ENCODE results near the gene POTEG.
"Not testable (repeated sequence)": the region's sequence is repeated elsewhere in the genome, so short reads cannot be mapped to it uniquely, and the experiment has no call there.

DNA sequence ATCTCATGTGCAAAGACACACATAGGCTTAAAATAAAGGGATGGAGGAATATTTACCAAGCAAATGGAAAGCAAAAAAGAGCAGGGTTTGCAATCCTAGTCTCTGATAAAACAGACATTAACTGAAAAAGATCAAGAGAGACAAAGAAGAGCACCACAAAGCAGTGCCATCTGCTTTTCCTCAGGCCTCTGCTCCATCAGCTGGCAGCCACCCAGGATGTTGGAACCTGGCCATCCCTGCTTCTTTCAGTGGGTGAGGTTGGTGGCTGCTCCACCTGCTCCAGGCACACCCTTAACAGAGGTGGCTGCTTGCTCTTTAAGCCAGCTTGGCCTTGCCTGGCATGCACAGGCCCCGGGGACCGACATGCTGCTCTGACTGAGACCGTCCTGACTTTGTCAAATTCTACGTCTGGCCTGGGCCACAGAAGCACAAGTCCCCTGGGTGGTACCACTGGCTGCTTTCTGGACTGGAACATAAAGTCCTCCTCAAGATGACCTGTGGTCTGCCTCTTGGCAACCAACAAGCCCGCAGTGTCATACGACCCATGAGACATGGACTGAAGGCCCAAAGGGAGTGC is 51.0 kb downstream of the POTEG start:
- TF ChIP-seq ZNF274 (IDR thresholded peaks at IDR 0.05; ENCODE audit: low read depth, low read length); SUZ12 (IDR thresholded peaks at IDR 0.05; ENCODE audit: extremely low read depth, insufficient read depth, insufficient read length): not testable (repeated sequence)
